ENCODE data around the gene PLCL1. TPM values are rescaled to one million over a fixed set of nuclear protein-coding genes. Genes with fewer than 3 reads are reported as not detected.

The PLCL1 gene
- total and polyA plus RNA-seq, 10 donors, result 0.54 to 6.5 (median 4.0) TPM

DNA sequence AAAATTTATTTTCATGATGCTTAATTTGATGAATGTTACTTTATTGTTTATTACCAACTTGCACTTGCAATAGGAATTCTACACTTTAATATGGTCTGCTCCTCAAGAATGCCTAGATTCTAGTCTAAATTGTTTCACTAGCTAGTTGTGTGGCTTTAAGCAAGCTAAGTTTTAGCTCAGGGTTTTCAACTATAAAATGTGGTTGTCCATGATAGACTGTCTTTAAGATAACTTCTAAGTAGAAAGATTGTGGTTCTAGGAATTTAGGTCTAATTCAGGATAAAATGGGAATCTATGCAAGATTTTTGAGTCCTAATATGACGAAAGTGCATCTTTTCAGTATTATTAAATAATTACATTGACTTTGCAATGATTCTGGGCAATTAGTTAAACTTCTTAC is 294.0 kb downstream of the PLCL1 start:
- Histone ChIP-seq H3K36me3 (no peaks in the 10 kb centered on the region), H3K9me3 (no peaks in the 10 kb centered on the region), H3K4me3 (no peak overlapping the region), H3K27ac (no peak overlapping the region), H3K4me1 (no peaks in the 10 kb centered on the region), H3K27me3 (replicated peaks in 1 of 7) (no peaks in the 10 kb centered on the region)
- TF ChIP-seq, protein P1, sequence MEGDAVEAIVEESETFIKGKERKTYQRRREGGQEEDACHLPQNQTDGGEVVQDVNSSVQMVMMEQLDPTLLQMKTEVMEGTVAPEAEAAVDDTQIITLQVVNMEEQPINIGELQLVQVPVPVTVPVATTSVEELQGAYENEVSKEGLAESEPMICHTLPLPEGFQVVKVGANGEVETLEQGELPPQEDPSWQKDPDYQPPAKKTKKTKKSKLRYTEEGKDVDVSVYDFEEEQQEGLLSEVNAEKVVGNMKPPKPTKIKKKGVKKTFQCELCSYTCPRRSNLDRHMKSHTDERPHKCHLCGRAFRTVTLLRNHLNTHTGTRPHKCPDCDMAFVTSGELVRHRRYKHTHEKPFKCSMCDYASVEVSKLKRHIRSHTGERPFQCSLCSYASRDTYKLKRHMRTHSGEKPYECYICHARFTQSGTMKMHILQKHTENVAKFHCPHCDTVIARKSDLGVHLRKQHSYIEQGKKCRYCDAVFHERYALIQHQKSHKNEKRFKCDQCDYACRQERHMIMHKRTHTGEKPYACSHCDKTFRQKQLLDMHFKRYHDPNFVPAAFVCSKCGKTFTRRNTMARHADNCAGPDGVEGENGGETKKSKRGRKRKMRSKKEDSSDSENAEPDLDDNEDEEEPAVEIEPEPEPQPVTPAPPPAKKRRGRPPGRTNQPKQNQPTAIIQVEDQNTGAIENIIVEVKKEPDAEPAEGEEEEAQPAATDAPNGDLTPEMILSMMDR (IDR thresholded peaks at IDR 0.05 in 8 of 11, conservative IDR thresholded peaks at IDR 0.05 in 3 of 11), result no peak
- no peak for TF ChIP-seq POLR2AphosphoS5 (IDR thresholded peaks at IDR 0.05)
- no peak for TF ChIP-seq POLR2A (IDR thresholded peaks at IDR 0.05)
- intact Hi-C loops (cut with DNase I; ENCODE audit: low total_unique reads), result no loop called here
- DNase-seq, result no peak
- WGBS, 5 donors, result 83 to 93% (median 92%) methylated on average over 1 of the region's 1 CpG

DNA sequence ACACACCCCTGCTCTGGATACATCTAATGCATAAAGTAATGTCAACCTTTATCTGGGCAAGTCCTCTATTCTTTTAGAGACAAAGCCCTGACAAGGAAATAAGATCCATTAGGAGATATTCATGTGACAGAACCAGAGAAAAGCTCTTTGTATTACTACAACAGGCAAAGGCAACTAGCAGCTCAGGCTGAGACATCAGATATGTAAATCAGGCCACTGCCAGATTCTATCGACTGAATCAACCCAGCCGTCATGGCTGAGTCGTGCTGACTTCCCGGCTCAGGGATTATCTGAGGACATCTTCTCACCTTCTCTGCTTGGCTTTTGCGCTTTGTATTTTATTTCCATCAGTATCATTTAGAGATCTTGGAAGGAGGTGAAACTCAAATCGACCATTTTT is 294.5 kb downstream of the PLCL1 start:
- Histone ChIP-seq H3K4me1 (no peaks in the 10 kb centered on the region), H3K27me3 (replicated peaks in 1 of 7) (no peaks in the 10 kb centered on the region), H3K27ac (no peak overlapping the region), H3K36me3 (no peaks in the 10 kb centered on the region), H3K9me3 (no peaks in the 10 kb centered on the region), H3K4me3 (no peak overlapping the region)
- no peak for DNase-seq
- TF ChIP-seq POLR2AphosphoS5 (IDR thresholded peaks at IDR 0.05) (no peak), POLR2A (IDR thresholded peaks at IDR 0.05) (no peak)
- TF ChIP-seq, protein P1 (IDR thresholded peaks at IDR 0.05 in 8 of 11, conservative IDR thresholded peaks at IDR 0.05 in 3 of 11), result no peak
- 83 to 90% (median 86%) methylated on average over 6 of the region's 6 CpGs for WGBS, 5 donors
- intact Hi-C loops (cut with DNase I; ENCODE audit: low total_unique reads), result no loop called here

GRCh38 chr2:198100346-198100745 is 296.0 kb downstream of the PLCL1 start:
- 66 to 78% (median 69%) methylated on average over 1 of the region's 1 CpG for WGBS, 5 donors
- no peaks in the 10 kb centered on the region for H3K4me1 ChIP-seq

DNA sequence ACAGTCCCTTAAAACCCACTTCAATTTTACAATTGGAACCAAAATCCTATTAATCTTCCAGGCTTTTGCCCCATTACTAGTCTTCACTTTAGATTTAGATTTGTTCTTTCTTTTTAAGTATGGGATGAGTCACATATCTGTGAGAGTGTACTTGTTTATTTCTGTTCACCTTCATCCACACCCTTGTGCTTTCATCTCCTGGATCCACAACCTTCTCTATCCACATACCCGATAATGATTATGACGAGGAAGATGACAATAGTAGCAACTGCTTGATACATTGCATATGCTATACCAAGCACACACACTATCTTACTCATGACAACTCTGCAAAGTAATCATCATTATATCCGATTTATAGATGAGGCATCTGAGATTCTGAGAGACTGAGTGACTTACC is 297.3 kb downstream of the PLCL1 start:
- WGBS, 5 donors, result 85 to 100% (median 95%) methylated on average over 3 of the region's 3 CpGs
- H3K4me1 ChIP-seq, result no peaks in the 10 kb centered on the region

More at GRCh38 chr2:198100346-198100745, 296.0 kb downstream of the PLCL1 start:
- intact Hi-C loops (cut with DNase I; ENCODE audit: low total_unique reads), result no loop called here
- Histone ChIP-seq H3K27ac (no peak overlapping the region), H3K36me3 (no peaks in the 10 kb centered on the region), H3K4me3 (no peak overlapping the region), H3K27me3 (replicated peaks in 1 of 7) (no peaks in the 10 kb centered on the region), H3K9me3 (no peaks in the 10 kb centered on the region)
- no peak for DNase-seq
- TF ChIP-seq POLR2AphosphoS5 (IDR thresholded peaks at IDR 0.05) (no peak), POLR2A (IDR thresholded peaks at IDR 0.05) (no peak)
- TF ChIP-seq, protein P1 (IDR thresholded peaks at IDR 0.05 in 8 of 11, conservative IDR thresholded peaks at IDR 0.05 in 3 of 11), result no peak

More for the DNA sequence above, 297.3 kb downstream of the PLCL1 start:
- H3K27me3 ChIP-seq (replicated peaks in 1 of 7), result no peaks in the 10 kb centered on the region
- TF ChIP-seq POLR2AphosphoS5 (IDR thresholded peaks at IDR 0.05), result no peak
- TF ChIP-seq POLR2A (IDR thresholded peaks at IDR 0.05), result no peak
- TF ChIP-seq, protein P1 (IDR thresholded peaks at IDR 0.05 in 8 of 11, conservative IDR thresholded peaks at IDR 0.05 in 3 of 11), result no peak
- no peaks in the 10 kb centered on the region for H3K36me3 ChIP-seq
- DNase-seq, result no peak
- no peak overlapping the region for H3K27ac ChIP-seq
- intact Hi-C loops (cut with DNase I; ENCODE audit: low total_unique reads), result no loop called here
- no peak overlapping the region for H3K4me3 ChIP-seq
- H3K9me3 ChIP-seq, result no peaks in the 10 kb centered on the region
